Inflammatory macrophage treated with lipopolysaccharide for 1 hour (primary cell): ENCODE measurements around the gene WASF3.

ENCODE experiments used
- DNase-seq, 2 donors: peaks; one replicate each; pipeline ENCODE4 v3.0.0-alpha.2; 2020 to 2022

Gene WASF3

DNA sequence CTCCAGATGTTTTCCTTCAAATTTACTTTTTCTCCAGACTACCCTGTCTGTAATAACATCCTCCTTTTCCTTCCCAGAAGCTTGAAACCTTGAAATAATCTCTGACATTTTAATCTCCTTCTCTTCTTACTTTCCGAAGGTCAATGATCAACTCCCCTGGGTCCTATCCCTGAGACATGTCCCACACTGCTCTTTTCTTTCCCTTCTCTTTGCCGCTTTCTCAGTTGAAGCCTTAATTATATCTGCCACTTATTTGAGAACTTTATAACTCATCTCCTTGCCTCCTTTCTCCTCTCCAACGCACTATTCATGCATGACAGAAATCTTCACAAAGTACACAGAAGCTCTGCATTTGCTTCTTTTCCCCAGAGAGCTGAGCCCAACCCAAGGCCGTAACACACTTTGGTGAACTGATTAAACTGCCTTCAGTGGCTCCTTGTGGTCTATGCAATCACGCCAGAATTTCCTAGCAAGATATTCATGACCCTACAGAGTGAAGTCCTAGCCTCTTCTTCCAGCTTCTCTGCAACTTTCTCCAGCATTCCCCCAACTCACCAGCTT, 9.2 kb upstream of the WASF3 start:
- no peak for DNase-seq

DNA sequence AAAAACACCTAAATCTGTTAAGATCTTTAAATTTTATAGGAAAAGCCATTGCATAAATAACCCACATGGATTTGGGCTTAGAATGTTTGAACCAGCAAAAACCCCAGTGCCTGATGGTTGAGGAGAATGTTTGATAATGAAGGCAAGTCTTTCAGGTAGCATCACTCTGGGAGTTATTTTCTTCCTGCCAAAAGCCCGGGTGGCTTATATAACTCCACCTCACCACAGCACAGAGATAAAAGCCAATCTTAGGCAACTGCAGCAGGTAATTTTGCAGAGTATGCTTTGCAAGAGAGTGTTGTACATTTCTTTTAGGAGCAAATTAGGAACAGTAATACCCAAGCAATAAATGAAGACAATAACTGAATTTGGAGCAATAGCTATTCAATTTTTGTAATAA, 7.8 kb upstream of the WASF3 start:
- DNase-seq: no peak

DNA sequence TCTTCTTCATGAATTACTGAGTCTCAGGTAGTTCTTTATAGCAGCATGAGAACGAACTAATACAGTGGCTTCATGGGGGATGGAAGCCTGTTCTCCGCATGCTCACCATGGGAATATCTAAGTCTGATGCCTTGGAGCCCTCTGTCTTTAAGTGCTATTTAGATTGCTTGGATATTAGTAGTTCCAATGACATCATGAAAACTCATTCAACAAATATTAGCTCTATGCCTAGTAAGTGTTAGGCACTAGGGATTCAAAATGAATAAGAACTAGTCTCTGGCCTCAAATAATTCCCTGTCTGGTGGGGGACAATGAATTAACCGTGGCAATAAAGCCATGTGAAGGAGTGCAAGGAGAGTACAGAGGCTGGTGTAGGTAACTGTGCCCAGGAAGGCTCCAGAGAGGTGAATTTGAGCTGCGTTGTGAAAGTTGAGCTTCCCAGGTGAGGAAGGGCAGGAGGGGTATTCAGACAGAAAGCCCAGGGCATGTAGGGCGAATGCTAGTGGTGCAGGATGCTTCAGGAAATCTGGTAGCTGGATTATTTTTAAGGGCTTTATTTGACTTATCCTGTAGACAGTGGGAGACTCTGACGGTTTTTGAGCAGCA, 6.1 kb upstream of the WASF3 start:
- no peak for DNase-seq

DNA sequence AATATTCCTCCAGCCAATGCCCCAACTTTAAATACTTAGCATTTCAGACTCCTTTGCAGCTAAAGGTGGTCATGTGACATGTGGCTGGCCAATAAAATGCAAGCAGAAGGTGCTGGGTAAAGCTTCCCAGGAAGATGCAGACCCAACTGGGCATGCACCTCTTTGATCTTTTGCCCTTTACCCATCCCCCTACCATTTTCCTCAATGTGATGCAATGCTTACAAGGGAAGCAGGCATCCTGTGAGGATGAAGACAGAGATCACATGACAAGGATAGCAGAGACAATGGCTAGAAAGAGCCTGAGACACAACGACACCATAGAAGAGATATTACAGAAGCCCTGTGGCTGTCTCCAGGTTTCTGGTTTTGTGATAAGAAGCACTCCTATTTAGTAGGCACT, 2.1 kb upstream of the WASF3 start:
- DNase-seq: no peak

DNA sequence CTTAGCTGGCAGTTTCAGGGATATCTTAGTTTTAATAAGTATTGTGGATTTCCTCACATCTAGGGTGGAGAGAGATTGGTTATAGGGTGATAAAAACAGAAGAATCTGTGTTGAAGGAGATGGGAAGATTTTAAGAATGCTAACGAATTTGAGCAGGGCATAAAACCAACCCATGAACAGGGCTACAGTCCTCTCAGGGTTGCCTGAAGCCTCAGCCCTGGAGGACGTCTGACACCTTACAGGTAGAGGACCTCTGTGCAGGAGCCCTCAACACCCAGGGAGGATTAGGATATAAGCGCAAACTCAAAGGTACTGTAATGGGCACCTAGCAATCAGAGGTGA, 461 bp upstream of the WASF3 start:
- no peak for DNase-seq

DNA sequence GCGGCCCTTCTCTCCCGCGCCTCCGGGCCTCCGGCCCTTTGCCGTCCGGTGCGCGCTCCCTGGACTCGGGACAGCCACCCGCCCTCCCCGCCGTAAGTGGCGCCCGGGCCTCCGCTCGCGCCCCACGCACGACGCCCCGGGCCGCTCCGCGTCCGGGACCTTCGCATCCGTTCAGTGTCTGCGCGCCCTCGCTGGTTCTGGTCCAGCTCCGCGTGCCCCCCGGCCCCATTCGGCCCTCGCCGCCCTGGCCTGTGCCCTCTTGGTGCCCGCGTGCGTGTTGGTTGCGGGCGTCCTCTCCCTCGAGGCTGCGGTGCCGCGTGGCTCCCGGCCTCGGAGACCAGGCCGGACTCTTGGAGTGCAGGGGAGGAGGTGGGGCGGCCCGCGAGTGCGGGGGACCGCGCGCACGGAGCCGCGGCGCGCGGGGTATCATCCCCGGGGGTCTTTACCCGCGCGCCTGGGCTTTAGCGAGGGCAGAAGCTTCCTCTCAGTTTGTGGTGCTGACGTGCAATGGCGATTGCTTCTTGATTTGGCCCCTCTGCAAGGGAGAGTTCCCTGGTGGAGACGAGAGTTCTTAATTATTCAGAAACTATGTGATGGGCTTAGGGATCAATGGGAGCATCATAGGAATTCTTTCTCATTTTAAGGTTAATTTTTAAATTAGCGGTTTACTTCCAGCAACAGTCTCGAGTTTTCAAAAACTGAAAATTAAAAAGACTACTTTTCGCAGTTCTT, 757 bp downstream of the WASF3 start:
- DNase-seq: no peak

DNA sequence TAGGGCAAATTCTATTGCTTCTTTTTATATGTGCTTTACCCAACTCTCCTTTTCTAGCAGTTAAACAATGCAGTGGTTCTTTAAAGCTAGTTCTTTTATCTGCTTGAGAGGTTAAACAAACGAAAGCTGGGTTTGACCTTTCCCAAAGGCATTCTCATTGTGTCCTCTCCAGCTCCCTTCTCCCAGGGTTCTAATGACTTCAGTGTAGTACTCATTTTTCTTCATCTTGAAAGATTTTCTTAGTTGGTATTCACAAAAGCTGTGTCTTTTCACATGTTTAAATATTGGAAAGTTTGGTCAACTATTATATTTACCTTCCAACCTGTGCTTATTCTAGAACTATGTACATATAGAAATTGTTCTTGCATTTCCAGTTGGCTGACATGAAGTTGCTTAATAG, 1.5 kb downstream of the WASF3 start:
- no peak for DNase-seq

DNA sequence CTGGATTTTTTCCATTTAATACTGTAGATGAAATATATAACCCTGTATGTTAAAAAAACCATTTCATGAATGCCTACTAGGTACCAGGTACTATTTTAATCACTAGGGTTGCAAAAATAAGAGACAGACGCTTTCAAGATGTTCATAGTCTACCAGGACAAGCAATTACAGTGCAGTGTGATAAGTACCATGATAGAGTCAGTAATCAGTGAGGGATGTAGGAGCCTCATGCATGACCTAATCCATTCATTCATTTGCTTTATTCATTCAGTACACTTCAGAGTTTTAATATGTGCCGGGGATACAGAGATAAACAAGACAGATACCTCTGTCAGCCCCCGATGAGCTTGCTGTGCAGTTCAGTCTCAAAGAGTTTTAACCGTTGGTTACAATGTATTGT, 3.0 kb downstream of the WASF3 start:
- DNase-seq: no peak

DNA sequence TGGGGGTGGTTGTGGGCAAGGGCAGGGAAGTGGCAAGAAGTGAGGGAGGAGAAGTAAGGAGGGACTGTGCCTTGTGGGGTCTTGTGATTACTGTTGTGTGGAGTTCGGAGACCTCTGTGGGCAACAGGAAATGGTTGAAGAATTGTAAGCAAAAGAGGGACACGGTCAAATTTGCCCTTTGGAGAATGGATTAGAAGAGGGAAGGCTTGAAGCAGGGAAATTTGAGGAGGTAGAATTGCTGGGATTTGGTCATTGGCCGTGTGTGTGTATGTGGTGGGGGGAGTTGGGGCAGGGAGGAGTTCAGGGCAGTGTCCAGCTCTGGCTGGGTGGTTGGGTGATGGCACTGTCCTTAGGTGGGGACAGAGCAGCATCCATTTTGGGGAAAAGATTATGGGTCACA, 3.6 kb downstream of the WASF3 start:
- DNase-seq: no peak

DNA sequence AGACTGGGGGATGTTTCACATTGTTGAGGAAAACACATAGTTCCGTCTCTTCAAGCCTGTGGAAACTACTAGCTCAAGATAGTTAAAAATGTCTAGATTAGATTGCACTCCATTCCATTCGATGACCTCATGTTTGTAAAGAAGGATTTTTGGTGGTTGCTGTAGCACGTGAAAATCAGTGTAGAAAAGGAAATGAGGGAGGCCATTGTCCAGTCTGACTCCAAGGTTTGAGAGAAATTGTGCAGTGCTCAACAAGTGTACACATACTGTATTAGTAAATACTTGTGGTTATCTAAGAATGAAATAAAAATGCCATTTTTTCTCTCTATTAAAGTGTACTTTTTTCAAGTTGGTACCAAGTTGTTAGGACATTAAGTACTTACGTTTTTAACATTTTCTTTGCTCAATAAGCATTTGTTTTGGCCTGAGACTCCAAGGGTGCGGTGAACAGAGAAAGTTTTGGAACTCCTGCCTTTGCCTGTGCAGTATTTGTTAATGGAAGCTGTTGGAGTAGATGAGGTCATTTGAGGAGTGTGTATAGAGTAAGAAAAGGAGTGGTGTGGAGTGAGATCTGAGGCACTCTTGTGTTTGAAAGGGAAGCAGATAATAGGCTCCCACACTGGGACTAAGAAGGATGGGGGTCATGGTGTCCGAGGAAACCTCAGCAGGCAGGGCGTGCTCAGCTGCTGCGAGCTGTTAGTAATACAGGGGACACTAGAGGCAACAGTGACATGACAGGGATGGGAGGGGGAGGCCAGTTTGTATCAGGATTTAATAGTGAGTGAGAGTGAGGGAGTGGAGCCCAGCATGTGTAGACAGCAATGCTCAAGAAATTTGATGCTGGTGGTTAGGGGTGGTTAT, 4.4 kb downstream of the WASF3 start:
- DNase-seq: no peak

DNA sequence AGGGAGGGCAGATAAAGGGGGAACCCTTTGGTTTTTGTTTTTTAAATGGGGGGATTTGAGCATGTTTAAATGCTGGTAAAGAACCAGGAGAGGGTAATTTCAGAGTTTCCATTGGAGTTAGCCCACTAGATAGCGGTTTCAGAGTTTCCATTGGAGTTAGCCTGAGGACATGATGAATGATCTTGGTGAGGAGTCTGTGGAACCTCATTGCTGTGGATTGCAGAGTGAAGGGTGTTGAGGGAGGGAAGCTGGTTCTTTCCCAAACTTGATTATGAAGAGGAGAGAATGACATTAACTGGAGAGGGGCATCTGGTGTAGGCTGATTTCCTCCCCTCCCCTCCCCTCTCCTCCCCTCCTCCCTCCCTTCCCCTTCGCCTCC, 5.0 kb downstream of the WASF3 start:
- DNase-seq: no peak

DNA sequence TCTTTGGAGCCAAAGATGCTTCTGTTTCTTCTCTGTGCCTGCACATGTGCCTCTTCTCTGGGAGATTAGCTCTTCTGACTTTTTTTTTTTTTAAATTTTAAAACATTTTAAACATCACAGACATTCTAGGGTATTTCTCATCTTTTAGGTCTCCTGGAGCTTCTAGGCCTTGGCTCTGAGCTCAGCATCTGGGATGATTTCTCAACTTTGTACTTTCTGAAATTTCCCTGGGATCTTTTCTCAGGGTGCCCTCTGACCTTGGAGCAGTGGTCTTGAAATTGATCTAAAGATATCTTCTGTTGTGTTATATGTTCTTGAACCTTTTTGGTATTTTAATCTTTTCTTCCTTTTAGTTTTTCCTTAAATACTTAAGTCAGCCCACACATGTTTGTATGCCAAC, 6.2 kb downstream of the WASF3 start:
- no peak for DNase-seq

DNA sequence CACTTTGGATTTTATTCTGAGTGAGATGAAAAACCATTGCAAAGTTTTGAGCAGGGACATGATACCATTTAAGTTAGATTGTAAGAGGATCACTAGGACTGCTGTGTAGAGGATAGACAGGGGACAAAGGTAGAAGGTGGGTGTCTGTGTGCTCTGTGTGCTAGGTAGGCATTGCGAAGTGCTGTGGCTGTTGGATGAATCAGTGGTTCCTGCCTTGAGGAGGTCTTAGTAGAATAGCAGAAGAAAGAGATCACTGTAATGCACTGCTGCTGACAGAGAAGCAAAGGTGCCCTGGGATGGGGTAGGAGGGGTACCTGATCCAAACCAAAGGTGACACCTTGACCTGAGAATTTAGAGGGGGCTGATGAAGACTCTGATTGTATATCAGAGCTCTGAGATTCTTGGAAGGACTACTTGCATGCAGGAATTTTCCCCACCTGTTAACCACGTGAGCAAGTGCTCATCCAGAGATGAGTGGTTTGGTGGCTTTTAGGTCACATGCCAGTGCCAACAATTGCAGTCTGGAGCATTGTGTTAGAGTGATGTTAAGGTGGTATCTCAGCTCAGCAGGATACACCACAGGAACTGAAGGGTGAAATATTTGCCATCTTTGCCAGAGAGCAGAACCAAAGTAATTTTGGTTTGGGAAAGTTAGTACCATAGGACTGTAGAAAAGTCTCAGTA, 10.8 kb downstream of the WASF3 start:
- DNase-seq: no peak

DNA sequence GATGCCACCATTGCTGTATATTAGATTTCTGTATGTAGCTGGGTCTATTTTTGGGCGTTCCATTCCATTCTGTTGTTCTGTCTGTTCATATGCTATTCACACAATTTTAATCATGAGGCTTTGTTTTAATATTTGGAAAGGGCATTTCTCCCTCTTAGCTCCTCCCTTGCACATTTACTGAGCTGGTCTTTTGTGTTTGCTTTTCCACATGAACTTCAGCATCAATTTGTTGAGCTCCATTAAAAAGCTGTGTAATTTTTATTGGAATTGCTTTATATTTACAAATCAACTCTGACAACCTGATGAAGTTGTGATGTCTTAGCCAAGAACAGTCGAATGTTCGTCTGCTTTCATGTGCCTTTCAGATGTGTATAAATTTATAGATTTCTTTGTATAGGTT, 14.0 kb downstream of the WASF3 start:
- no peak for DNase-seq

DNA sequence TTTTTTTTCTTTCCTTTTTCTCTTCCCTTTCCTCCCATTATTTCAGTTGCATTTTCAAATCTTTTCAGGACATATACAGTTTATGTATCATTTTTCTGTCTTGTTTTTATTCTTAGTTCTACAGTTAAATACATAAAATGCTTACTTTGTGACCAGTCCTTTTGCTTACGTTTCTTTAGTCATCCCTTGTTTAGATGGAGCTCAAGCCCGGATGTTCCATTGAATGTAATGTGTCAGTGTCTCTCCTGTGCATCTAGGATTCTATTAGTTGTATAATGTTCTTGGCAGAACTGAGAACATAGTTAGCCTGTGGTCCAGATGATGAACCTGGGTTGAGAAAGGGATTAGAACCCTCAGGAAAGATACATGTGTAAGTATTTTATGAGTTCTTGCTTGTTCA, 17.8 kb downstream of the WASF3 start:
- no peak for DNase-seq

DNA sequence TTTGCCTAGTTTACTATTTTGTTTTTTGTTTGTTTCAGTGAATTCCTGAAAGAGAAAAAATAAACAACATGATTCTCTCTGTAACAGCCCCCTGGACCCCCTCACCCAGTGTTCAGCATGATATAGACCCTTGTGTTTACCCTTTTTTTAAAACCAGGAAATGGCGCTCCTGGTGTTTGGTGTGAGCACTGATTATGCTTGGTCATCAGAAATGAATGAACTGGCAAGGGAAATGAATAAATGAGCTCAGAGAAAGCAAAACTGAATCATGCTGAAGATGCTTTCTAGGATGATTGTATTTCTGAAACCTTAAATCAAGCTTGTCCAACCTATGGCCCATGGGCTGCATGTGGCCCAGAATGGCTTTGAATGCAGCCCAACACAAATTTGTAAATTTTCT, 22.1 kb downstream of the WASF3 start:
- no peak for DNase-seq

DNA sequence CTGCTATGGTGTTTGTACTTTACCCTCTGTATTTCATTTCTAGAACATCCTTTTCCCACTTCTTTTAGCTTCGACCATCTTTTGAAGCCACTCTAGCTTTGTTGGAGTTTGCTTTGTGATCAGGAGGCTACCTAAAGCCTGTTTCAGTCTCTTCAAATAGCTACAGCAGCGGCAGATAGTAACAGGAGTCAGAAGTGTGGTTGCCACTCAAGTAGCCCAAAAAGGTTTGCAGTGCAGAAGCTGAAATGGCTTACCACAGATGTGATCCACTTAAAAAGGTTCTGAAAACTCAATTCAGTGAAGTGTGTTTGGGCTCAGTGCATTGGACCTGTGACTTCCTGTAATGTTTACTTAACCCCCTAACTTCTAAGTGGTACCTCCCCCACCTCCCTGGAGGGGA, 26.2 kb downstream of the WASF3 start:
- no peak for DNase-seq

DNA sequence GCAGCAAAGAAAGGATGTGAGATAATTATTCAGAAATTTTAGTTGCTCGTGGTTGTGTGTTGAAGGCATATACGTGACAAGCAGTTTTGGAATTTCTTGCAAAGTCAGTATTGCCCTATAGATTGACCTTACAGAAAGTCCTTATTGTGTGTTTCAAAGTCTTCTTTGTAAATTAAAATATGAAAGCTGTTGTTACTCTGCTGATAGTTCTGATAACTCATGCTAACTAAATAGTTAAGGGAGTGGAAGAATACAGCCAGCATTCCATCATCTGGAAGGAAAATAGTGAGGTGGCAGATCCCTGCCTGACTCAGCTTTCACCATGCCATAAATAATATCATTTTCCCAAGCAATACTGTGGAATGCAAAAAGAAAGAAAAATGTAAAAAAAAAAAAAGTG, 27.2 kb downstream of the WASF3 start:
- no peak for DNase-seq

DNA sequence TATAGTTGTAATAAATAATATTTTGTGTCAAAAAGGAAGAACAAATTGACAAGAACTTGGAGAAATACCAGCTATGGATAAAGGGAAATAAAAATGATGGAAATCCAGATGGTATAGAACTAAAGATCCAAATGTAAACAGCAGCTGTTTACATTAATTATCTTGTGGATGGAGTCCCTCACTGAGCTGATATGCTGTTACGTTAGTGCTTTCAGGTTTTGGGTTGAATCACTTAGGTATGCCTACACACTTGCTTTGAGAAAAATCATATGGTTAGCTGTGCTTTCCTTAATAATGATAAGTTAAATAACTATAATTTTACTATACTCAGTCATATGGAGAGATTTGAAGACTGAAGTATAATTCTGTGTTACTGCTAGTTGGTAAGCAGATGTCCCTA, 27.7 kb downstream of the WASF3 start:
- no peak for DNase-seq

DNA sequence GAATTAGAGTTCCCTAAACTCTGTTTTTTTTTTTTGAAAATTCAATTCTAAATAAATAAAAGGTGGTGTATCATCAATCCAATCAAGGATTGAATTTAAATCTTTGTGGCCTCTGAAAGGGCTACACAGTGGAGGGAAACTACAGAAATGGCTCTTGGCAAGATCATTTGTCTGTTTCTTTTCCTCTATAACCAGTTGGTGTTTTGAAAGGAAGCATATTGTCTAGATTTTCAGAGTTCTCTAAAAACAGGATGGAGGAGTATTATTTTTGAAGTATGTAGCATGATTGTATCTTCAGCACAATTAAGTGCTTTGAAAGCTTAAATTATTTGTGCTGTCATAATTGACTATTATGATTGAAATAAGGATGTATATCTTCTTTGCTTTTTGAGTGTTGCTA, 29.8 kb downstream of the WASF3 start:
- no peak for DNase-seq

DNA sequence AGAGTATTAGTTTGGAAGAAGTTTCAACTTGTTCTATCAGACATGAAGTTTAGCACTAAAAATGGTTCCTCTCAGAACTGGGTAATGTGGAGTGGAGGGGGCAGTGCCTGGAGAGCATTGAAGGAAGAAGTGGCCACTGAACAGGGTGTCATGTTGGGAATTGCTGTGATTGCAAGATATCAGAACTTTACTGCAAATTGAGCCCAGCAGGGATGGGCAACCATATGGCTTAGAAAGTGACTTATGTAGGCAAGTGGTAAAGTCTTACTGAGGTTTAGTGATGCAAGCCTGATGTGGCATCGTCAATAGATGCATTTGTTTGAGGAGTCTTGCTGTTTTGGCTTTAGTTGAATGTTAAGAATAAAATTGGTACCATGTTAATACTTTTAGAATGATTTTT, 31.7 kb downstream of the WASF3 start:
- no peak for DNase-seq

DNA sequence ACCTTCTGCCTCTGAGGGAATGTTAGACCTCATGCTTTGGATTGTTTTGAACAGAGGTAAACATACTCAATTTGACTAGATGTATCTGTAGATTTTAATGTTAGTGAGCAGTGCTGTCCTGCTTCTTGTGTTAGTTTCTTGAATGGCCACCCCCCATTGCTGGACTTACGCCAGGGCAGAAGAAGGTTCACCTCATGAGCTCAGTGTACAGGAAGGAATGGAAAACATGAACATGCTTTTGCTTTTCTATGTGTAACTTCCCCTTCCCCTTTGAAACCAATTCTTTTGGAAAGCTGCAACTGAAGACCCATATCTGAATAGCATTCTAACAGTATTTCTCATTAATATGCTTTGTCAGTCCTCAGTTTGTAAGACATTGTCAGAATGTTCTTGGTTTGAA, 32.3 kb downstream of the WASF3 start:
- no peak for DNase-seq

DNA sequence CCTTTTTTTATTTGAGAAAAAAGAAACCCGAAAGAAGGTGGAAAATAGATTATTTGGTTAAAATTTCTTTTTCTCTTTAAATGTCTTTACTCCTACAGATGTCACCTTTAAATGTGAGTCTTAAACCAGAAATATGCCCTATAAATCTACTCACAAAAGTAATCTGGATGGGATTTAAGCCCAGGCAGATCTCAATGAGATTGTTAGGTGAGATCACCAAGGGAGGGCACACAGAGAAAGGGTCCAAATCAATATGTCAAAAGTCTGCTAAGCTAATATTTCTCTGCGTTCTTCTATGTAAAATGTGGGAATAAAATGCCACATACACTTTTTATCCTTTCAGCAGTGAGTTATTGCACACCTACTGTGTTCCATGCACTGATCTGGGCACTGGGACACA, 32.9 kb downstream of the WASF3 start:
- DNase-seq: no peak

DNA sequence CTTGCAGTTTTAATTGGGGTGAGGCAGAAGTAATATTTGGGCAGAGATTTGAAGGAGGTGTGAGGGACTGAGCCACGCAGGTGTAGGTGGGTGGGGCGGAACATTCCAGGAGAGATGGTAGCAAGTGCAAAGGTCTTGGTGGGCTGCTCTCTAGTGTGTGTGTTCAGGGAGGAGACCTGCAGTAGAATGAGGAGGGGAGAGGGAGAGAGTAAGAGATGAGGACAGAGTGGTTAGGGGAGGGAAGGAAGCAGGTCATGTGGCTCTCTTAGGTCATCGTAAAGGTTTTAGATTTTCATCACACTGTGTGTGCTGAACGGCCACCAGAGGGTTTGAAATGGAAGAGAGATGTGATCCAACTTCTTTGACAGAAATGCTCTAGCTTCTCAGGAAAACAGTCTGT, 33.5 kb downstream of the WASF3 start:
- no peak for DNase-seq
